Endothelial cell of umbilical vein (primary cell): ENCODE measurements around the gene ADD1.

Source experiments
- EZH2 ChIP-seq: IDR thresholded peaks from 2 replicates; pipeline ENCODE4 v1.6.1; 2012; ENCODE audit warnings: borderline replicate concordance, low read depth, mild to moderate bottlenecking, moderate library complexity, low read length, inconsistent platforms; ENCODE audit not compliant: severe bottlenecking
- JUN ChIP-seq: IDR thresholded peaks from 2 replicates; pipeline ENCODE4 v1.6.1; 2011; ENCODE audit warnings: borderline replicate concordance, low read depth; ENCODE audit not compliant: insufficient read length, insufficient read depth
- MAX ChIP-seq: IDR thresholded peaks from 2 replicates; pipeline ENCODE4 v1.6.1; 2011; ENCODE audit not compliant: insufficient read depth, insufficient read length
- MYC ChIP-seq: IDR thresholded peaks from one replicate; pipeline ENCODE4 v1.6.1; 2011; ENCODE audit warnings: mild to moderate bottlenecking, low read depth, low read length
- POLR2A ChIP-seq: IDR thresholded peaks from 2 replicates; pipeline ENCODE4 v1.6.1; 2012; ENCODE audit warnings: low read depth, mild to moderate bottlenecking, control low read depth, low read length
- POLR2AphosphoS5 ChIP-seq: IDR thresholded peaks from 2 replicates; pipeline ENCODE4 v1.6.1; 2012; ENCODE audit warnings: low read depth, mild to moderate bottlenecking, control low read depth, low read length, moderate library complexity; ENCODE audit not compliant: insufficient read depth
- TF ChIP-seq, protein P1 (sequence below), 2 donors: IDR thresholded peaks; 1 replicate in 1 of 2; 2 replicates in 1 of 2; pipeline ENCODE4 v1.5.1; 2011; ENCODE audit warnings: low read length in 2 of 2, mild to moderate bottlenecking in 2 of 2, moderate library complexity in 2 of 2, control low read depth in 1 of 2, inconsistent platforms in 1 of 2, low read depth in 1 of 2; ENCODE audit not compliant: insufficient read depth in 1 of 2; ENCODE audit errors: extremely low read depth in 1 of 2

- TF ChIP-seq, protein P1, sequence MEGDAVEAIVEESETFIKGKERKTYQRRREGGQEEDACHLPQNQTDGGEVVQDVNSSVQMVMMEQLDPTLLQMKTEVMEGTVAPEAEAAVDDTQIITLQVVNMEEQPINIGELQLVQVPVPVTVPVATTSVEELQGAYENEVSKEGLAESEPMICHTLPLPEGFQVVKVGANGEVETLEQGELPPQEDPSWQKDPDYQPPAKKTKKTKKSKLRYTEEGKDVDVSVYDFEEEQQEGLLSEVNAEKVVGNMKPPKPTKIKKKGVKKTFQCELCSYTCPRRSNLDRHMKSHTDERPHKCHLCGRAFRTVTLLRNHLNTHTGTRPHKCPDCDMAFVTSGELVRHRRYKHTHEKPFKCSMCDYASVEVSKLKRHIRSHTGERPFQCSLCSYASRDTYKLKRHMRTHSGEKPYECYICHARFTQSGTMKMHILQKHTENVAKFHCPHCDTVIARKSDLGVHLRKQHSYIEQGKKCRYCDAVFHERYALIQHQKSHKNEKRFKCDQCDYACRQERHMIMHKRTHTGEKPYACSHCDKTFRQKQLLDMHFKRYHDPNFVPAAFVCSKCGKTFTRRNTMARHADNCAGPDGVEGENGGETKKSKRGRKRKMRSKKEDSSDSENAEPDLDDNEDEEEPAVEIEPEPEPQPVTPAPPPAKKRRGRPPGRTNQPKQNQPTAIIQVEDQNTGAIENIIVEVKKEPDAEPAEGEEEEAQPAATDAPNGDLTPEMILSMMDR (IDR thresholded peaks at IDR 0.05; ENCODE audit: extremely low read depth in 1 of 2, insufficient read depth in 1 of 2, low read depth in 1 of 2, low read length in 2 of 2), result no peak
- TF ChIP-seq JUN, result no peak
- no peak for TF ChIP-seq EZH2
- no peak for TF ChIP-seq MAX
- no peak for TF ChIP-seq POLR2A
- no peak for TF ChIP-seq POLR2AphosphoS5
- no peak for TF ChIP-seq MYC
These were observed 25.3 kb downstream of the ADD1 start for GRCh38 chr4:2868877-2869487.
